Femur (tissue), 1 donor: ENCODE data around the gene KRT4.
"Not testable (repeated sequence)": the region's sequence is repeated elsewhere in the genome, so short reads cannot be mapped to it uniquely, and the experiment has no call there.

Source experiments
- DNase-seq: peaks from one replicate; pipeline ENCODE4 v3.0.0-alpha.2; 2017

KRT4 gene

GRCh38 chr12:52813885-52814709 is at the start of gene KRT4:
Gene KRT4, minus strand, starts transcription at chr12:52814116. Its CDS starts 58 bp downstream, at chr12:52814058.
- DNase-seq, result no peak

GRCh38 chr12:52862023-52862422 is 48.1 kb upstream of the KRT4 start:
- no peak for DNase-seq

- no peak for DNase-seq
These were observed 47.6 kb upstream of the KRT4 start for GRCh38 chr12:52861511-52861910.

GRCh38 chr12:52860102-52860823 is 46.3 kb upstream of the KRT4 start:
- DNase-seq, result no peak

GRCh38 chr12:52857500-52857899 is 43.6 kb upstream of the KRT4 start:
- no peak for DNase-seq

- no peak for DNase-seq
These were observed 42.9 kb upstream of the KRT4 start for GRCh38 chr12:52856787-52857186.

GRCh38 chr12:52856077-52856476 is 42.2 kb upstream of the KRT4 start:
- not testable (repeated sequence) for DNase-seq

GRCh38 chr12:52851787-52852186 is 37.9 kb upstream of the KRT4 start:
- DNase-seq, result no peak

GRCh38 chr12:52850681-52851080 is 36.8 kb upstream of the KRT4 start:
- no peak for DNase-seq

- DNase-seq, result no peak
These were observed 35.6 kb upstream of the KRT4 start for GRCh38 chr12:52849511-52849910.

GRCh38 chr12:52848661-52849255 is 34.8 kb upstream of the KRT4 start, which contains the start of gene KRT78:
Gene KRT78, minus strand, starts transcription at chr12:52848994. Its CDS starts 64 bp downstream, at chr12:52848930.
- DNase-seq, result no peak

GRCh38 chr12:52847335-52848102 is 33.6 kb upstream of the KRT4 start:
- no peak for DNase-seq

- no peak for DNase-seq
These were observed 32.5 kb upstream of the KRT4 start for GRCh38 chr12:52846356-52846970.

GRCh38 chr12:52845946-52846345 is 32.0 kb upstream of the KRT4 start:
- DNase-seq, result no peak

GRCh38 chr12:52844386-52844785 is 30.5 kb upstream of the KRT4 start:
- no peak for DNase-seq

- no peak for DNase-seq
These were observed 25.7 kb upstream of the KRT4 start for GRCh38 chr12:52839436-52840105.

GRCh38 chr12:52838609-52839435 is 24.9 kb upstream of the KRT4 start:
- no peak for DNase-seq

- DNase-seq, result no peak
These were observed 24.1 kb upstream of the KRT4 start for GRCh38 chr12:52837781-52838608.

GRCh38 chr12:52837413-52837741 is 23.5 kb upstream of the KRT4 start:
- DNase-seq, result no peak
